Nephron (organoid): Measurements from ENCODE around the gene SNAPC2.
A peak's percentile ranks its signal among the peaks of the same experiment; 100 is the strongest.

Source experiments
- H3K27ac Mint-ChIP-seq, 3 experiments: 2 replicates each; pipeline ENCODE4 v1.8.0; 2020; ENCODE audit warnings: mixed read lengths in 3 of 3, mild to moderate bottlenecking in 2 of 3, moderate library complexity in 1 of 3
- H3K27me3 Mint-ChIP-seq: 2 replicates; pipeline ENCODE4 v1.8.0; 2021; ENCODE audit warnings: low read depth, mild to moderate bottlenecking, moderate library complexity, mixed read lengths
- H3K36me3 Mint-ChIP-seq: 2 replicates; pipeline ENCODE4 v1.8.0; 2020; ENCODE audit warnings: low read depth, mixed read lengths
- H3K4me1 Mint-ChIP-seq: 2 replicates; pipeline ENCODE4 v1.8.0; 2020; ENCODE audit warnings: mixed read lengths
- H3K4me3 Mint-ChIP-seq, 3 experiments: 2 replicates each; pipeline ENCODE4 v1.8.0; 2020; ENCODE audit warnings: mild to moderate bottlenecking in 3 of 3, mixed read lengths in 3 of 3, moderate library complexity in 2 of 3
- H3K9me3 Mint-ChIP-seq: 2 replicates; pipeline ENCODE4 v1.8.0; 2020; ENCODE audit warnings: mixed read lengths
- CTCF ChIP-seq, 3 experiments: fragments of 200-600 bp; sonication (generic); IDR thresholded peaks; one replicate each; pipeline ENCODE4 v1.5.0; 2021; ENCODE audit warnings: antibody characterized with exemption in 3 of 3; ENCODE audit not compliant: unreplicated experiment in 3 of 3

SNAPC2 gene

GRCh38 chr19:7910321-7911161 is 9.6 kb upstream of the SNAPC2 start:
- Mint-ChIP-seq H3K36me3 (peaks cover 13% of the 10 kb centered on the region), H3K27me3 (peaks cover 21% of the 10 kb centered on the region), H3K4me3 (no peak overlapping the region), H3K4me1 (peaks cover 4% of the 10 kb centered on the region), H3K9me3 (no peaks in the 10 kb centered on the region), H3K27ac (no peak overlapping the region)
- no peak for TF ChIP-seq CTCF (IDR thresholded peaks at IDR 0.05; ENCODE audit: unreplicated experiment in 3 of 3)

DNA sequence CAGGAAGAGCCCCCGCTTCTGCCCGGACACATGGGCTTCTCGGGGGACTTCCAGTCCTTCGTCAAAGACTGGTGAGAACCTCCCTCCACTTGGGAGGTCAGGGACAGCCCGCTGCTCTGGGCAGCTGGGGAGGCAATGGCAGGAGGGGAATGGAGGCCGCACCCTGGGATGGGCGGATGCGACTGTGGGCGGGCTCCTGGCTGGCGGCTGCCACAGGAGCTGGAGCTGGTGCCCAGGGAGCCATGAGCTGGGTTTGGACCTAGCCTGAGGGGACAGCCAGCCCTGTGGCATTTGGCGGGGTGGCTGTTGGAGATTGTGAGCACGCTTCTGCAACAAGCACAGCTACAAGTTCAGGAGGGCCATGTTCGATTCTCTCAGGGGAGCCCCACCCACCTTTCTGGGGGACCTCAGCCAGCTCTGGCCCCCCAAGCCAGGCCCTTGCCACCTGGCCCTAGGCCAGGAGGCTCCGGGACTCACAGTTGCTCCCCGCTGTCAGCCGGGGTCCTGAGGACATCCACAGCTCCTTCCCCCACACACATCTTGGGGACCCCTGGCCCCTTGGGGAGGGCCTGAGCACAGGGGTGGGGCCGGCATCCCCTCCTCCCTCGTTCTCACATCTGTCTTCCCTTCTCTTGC is 8.5 kb upstream of the SNAPC2 start:
- Mint-ChIP-seq H3K4me1 (no peaks in the 10 kb centered on the region), H3K27me3 (peaks cover 28% of the 10 kb centered on the region), H3K4me3 (no peak overlapping the region), H3K9me3 (no peaks in the 10 kb centered on the region), H3K36me3 (peaks cover 13% of the 10 kb centered on the region), H3K27ac (no peak overlapping the region)
- TF ChIP-seq CTCF (IDR thresholded peaks at IDR 0.05; ENCODE audit: unreplicated experiment in 3 of 3): no peak

- TF ChIP-seq CTCF (IDR thresholded peaks at IDR 0.05; ENCODE audit: unreplicated experiment in 3 of 3): no peak
- peaks cover 4% of the 10 kb centered on the region for H3K4me1 Mint-ChIP-seq
- no peaks in the 10 kb centered on the region for H3K9me3 Mint-ChIP-seq
- peaks cover 34% of the 10 kb centered on the region for H3K27me3 Mint-ChIP-seq
- H3K36me3 Mint-ChIP-seq: peaks cover 13% of the 10 kb centered on the region
- no peak overlapping the region for H3K4me3 Mint-ChIP-seq
- H3K27ac Mint-ChIP-seq: no peak overlapping the region
These were observed 7.9 kb upstream of the SNAPC2 start for GRCh38 chr19:7912144-7912696.

DNA sequence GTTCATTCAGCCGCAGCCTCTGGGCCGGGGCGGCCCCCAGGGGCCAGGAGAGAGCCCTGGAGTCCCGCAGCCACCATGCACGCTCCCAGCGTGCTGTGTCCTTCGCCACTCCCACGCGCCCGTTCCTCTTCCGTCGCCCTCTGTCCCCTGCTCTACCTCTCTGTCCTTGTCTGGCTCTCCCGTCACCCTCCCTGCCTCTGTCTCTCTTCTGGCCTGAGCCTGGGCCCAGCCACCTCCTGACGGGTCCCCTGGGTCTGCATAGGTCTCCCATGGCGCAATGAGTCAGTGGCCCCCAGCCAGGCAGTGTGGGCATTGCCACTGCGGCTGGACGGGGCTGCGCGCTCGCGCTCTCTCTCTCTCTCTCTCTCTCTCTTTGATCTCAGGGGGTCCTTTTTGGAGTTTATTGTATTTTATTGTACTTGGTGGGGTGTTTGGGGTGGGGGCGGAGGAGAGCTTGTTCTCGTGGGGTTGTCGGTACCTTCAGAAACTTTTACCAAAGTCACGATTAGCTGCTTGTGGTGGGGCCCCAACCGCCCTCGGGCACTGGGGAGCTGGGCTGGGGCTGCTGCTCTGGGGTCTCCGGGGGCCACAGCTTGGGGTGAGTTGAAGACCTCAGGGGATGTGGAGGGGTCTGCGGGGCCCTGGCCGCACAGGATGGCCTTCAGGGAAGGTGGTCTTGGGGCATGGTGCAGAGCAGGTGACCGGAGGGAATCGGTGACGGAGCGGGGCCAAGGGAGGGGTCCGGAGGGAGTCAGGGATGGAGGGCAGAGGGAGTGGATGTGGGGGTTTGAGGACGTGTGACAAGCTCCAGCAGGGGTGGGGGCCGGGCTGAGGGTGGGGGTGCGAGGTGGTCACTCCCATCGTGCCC is 7.2 kb upstream of the SNAPC2 start:
- no peaks in the 10 kb centered on the region for H3K9me3 Mint-ChIP-seq
- H3K36me3 Mint-ChIP-seq: peaks cover 13% of the 10 kb centered on the region
- peak overlapping the region in 1 of 3 experiments; percentile 7 for H3K4me3 Mint-ChIP-seq
- H3K4me1 Mint-ChIP-seq: peaks cover 4% of the 10 kb centered on the region
- TF ChIP-seq CTCF (IDR thresholded peaks at IDR 0.05; ENCODE audit: unreplicated experiment in 3 of 3): no peak
- no peak overlapping the region for H3K27ac Mint-ChIP-seq
- peaks cover 38% of the 10 kb centered on the region for H3K27me3 Mint-ChIP-seq

DNA sequence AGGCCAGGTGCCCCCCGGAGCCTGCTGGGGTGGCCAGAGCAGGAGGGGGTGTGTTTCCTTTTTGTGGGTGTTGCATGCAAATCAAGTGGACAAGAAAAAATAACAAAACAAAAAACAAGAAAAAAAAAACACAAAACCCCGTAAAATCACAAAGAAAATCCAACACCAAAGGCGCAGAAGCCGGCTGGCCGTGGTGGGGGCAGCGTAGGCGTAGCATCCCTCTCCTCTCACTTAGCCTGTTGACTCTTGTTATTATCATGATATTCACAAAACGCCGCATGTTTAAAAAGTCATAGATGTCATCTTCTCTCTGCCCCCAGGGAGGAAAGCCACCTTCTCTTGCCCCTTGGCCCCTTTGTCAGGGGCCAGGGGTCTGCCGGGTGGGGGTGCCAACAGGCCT is 6.5 kb upstream of the SNAPC2 start:
- Mint-ChIP-seq H3K9me3 (no peaks in the 10 kb centered on the region), H3K4me1 (peaks cover 4% of the 10 kb centered on the region), H3K27me3 (peaks cover 45% of the 10 kb centered on the region), H3K36me3 (peaks cover 13% of the 10 kb centered on the region), H3K27ac (no peak overlapping the region), H3K4me3 (no peak overlapping the region)
- no peak for TF ChIP-seq CTCF (IDR thresholded peaks at IDR 0.05; ENCODE audit: unreplicated experiment in 3 of 3)
